BLaER1 treated with 17β-estradiol and CSF1 and Interleukin-3, amounts not matched to agents 10 nM and 100 nM (cell line): ENCODE data around the gene NFILZ.

Experiments used
- H3K27ac ChIP-seq, 11 experiments: shearing (Covaris generic); formaldehyde crosslinking; 2 replicates each; pipeline ENCODE4 v1.8.1; 2022
- H3K27me3 ChIP-seq, 11 experiments: shearing (Covaris generic); formaldehyde crosslinking; 2 replicates each; pipeline ENCODE4 v1.8.1; 2022
- H3K36me3 ChIP-seq, 11 experiments: shearing (Covaris generic); formaldehyde crosslinking; 2 replicates each; pipeline ENCODE4 v1.8.1; 2022
- H3K4me1 ChIP-seq, 10 experiments: shearing (Covaris generic); formaldehyde crosslinking; 2 replicates each; pipeline ENCODE4 v1.8.1; 2022
- H3K4me2 ChIP-seq, 11 experiments: shearing (Covaris generic); formaldehyde crosslinking; 2 replicates each; pipeline ENCODE4 v1.8.1; 2022
- H3K4me3 ChIP-seq, 10 experiments: shearing (Covaris generic); formaldehyde crosslinking; 2 replicates each; pipeline ENCODE4 v1.8.1; 2022
- H3K9ac ChIP-seq, 11 experiments: shearing (Covaris generic); formaldehyde crosslinking; 2 replicates each; pipeline ENCODE4 v1.8.1; 2022
- H3K9me3 ChIP-seq, 11 experiments: shearing (Covaris generic); formaldehyde crosslinking; replicated peaks in 1 of 11; 2 replicates each; pipeline ENCODE4 v1.8.1; 2022
- H4K20me1 ChIP-seq, 11 experiments: shearing (Covaris generic); formaldehyde crosslinking; 2 replicates each; pipeline ENCODE4 v1.8.1; 2022
- Cebpa-rat ChIP-seq, 11 experiments: shearing (Covaris generic); IDR thresholded peaks; 2 replicates each; pipeline ENCODE4 v1.8.1; 2022

NFILZ gene

DNA sequence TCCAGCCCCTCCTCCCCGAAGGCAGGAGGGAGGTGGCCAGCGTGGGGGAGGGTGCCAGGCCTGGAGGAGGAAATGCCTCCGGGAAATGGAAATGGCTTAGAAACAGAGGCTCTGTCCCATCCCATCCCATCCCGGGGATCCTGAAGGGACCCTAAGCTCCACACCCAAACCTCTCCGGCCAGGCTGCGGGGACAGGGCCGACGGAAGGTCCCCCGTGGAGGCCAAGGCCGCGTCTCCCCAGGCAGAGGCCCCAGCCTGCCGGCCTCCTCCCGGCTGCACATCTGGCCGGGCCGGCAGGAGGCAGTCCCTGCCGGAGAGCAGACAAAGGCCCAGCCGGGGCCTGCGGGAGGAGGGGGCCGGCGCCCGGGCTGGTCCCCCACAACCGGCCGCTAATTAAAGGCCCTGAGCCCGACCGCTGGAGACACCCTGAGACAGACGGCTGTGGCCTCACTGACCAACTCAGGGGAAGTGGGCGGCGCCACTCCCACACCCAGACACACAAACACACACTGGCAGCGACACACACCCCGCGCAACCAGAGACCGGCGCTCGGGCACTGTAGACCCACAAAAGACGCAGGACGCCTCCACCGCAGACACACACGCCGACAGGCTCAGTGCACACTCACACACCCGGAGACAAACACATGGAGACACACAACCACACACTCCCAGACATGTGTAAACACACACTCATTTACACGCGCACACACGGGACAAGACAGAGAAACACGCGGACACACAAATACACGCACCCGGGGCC lies 21.0 kb upstream of the NFILZ start:
- Histone ChIP-seq H3K9me3 (peaks cover 12 to 24% (median 21%) of the 10 kb centered on the region in 11 experiments), H3K27ac (peak overlapping the region; percentile 85 to 93 (median 90)), H3K36me3 (peaks cover 12 to 33% (median 25%) of the 10 kb centered on the region in 11 experiments), H3K4me1 (peaks cover 27 to 51% (median 43%) of the 10 kb centered on the region in 10 experiments), H3K9ac (peak overlapping the region; percentile 84 to 93 (median 90)), H4K20me1 (peaks cover 0 to 21% (median 5%) of the 10 kb centered on the region in 11 experiments; a peak in 7 of 22 replicates), H3K4me2 (peak overlapping the region; percentile 90 to 97 (median 95)), H3K27me3 (no peaks in the 10 kb centered on the region), H3K4me3 (peak overlapping the region; percentile 70 to 90 (median 78))
- TF ChIP-seq Cebpa-rat (IDR thresholded peaks at IDR 0.05): no peak

DNA sequence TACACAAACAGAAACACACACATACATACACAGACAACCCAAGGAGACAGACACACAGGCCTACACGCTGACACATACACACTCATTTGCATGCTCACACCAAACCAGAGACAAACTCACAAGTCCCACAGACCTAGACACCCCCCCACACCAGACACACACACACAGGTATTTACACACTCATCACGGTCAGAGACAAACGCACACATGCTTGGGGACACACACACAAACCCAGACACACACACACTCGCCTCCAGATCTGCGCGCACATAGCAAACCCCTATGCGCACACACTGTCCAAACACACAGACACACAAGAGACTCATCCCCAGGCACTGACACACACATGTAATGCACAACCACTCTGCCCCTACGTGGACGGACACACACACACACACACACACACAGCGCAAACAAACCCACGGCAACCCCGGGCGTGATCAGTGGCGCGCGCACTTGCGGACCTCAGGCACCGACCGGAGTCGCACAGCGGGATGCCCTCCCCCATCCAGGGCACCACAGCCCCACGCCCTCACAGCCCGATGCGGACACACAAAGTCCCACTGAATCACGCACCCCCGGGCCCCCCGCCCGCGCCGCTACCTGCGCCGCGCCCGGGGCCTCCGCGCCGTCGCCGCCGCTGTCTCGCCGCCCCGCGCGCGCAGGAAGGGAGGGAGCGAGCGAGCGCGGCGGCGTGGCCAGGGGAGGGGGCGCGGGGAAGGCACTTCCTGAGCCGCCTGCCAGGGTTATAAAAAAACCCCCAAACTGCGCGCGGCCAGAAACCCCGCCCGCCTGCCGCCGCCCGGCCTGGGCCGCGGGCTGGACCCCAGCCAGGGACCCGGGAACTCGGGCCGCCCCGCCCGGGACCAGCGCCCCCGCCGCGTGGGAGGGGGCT lies 20.1 kb upstream of the NFILZ start, which contains the start of gene ADAMTS10:
Gene ADAMTS10, minus strand, starts transcription at position 675 of the 895 bp plus-strand sequence. CDS start 5,005 bp downstream, outside the sequence.
- Histone ChIP-seq H4K20me1 (peaks cover 0 to 21% (median 5%) of the 10 kb centered on the region in 11 experiments; a peak in 7 of 22 replicates), H3K4me2 (peak within 1 kb of the TSS; percentile 90 to 97 (median 95)), H3K27me3 (no peaks in the 10 kb centered on the region), H3K4me1 (peaks cover 27 to 54% (median 43%) of the 10 kb centered on the region in 10 experiments), H3K4me3 (peak within 1 kb of the TSS; percentile 70 to 90 (median 78)), H3K36me3 (peaks cover 4 to 25% (median 17%) of the 10 kb centered on the region in 11 experiments), H3K9ac (peak within 1 kb of the TSS; percentile 84 to 93 (median 90)), H3K9me3 (peaks cover 3 to 16% (median 13%) of the 10 kb centered on the region in 11 experiments), H3K27ac (peak within 1 kb of the TSS; percentile 85 to 93 (median 90))
- TF ChIP-seq Cebpa-rat (IDR thresholded peaks at IDR 0.05): no peak

DNA sequence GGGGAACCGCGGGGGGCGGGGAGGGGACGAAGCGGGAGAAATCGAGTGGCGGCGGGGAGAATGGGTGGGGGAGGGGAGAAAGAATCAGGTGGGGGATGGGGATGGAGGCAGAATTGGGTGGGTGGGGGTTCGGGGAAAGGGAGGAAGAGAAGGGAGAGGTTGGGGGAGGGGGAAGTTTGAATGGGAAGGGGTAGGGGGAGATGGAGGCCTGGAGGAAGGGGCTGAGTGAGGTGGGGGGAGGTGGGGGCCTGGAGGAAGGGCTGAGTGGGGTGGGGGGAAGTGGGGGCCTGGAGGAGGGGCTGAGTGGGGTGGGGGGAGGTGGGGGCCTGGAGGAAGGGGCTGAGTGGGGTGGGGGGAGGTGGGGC lies 19.5 kb upstream of the NFILZ start:
- no peak for TF ChIP-seq Cebpa-rat (IDR thresholded peaks at IDR 0.05)
- peak overlapping the region in 10 of 11 experiments; percentile 84 to 93 (median 90); a peak in 19 of 22 replicates for H3K9ac ChIP-seq
- peak overlapping the region; percentile 70 to 90 (median 78) for H3K4me3 ChIP-seq
- H3K4me2 ChIP-seq: peak overlapping the region in 6 of 11 experiments; percentile 91 to 97 (median 95); a peak in 9 of 22 replicates
- peaks cover 27 to 56% (median 43%) of the 10 kb centered on the region in 10 experiments for H3K4me1 ChIP-seq
- peak overlapping the region in 10 of 11 experiments; percentile 85 to 93 (median 90); a peak in 19 of 22 replicates for H3K27ac ChIP-seq
- H4K20me1 ChIP-seq: peaks cover 0 to 21% (median 5%) of the 10 kb centered on the region in 11 experiments; a peak in 7 of 22 replicates
- peaks cover 0 to 19% (median 11%) of the 10 kb centered on the region in 11 experiments; a peak in 19 of 22 replicates for H3K36me3 ChIP-seq
- no peaks in the 10 kb centered on the region for H3K27me3 ChIP-seq
- peaks cover 0 to 10% (median 6%) of the 10 kb centered on the region in 11 experiments; a peak in 18 of 22 replicates for H3K9me3 ChIP-seq

DNA sequence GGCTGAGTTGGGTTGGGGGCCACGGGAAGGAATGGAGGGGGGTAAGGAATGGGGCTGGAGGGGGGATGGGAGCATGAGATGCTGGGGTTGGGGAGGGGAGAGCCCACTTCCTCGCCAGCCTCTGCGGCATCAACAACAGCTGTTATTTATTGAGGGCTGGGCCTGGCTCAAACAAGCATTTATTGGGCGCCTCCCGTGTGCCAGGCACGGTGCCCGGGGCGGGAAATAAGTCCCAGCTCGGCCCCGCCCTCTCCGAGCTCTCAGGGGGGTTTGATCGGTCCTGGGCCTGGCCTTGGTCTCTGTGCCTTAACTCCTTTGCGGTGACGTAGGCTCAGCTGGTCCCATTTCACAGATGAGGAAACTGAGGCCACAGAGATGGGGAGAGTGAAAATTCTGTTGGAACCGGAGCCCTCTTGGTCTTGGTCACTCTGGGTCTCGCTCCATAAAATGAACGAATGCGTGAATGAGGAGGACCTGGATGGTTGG lies 19.0 kb upstream of the NFILZ start:
- H3K4me2 ChIP-seq: peak overlapping the region in 8 of 11 experiments; percentile 18 to 80 (median 59); a peak in 13 of 22 replicates

DNA sequence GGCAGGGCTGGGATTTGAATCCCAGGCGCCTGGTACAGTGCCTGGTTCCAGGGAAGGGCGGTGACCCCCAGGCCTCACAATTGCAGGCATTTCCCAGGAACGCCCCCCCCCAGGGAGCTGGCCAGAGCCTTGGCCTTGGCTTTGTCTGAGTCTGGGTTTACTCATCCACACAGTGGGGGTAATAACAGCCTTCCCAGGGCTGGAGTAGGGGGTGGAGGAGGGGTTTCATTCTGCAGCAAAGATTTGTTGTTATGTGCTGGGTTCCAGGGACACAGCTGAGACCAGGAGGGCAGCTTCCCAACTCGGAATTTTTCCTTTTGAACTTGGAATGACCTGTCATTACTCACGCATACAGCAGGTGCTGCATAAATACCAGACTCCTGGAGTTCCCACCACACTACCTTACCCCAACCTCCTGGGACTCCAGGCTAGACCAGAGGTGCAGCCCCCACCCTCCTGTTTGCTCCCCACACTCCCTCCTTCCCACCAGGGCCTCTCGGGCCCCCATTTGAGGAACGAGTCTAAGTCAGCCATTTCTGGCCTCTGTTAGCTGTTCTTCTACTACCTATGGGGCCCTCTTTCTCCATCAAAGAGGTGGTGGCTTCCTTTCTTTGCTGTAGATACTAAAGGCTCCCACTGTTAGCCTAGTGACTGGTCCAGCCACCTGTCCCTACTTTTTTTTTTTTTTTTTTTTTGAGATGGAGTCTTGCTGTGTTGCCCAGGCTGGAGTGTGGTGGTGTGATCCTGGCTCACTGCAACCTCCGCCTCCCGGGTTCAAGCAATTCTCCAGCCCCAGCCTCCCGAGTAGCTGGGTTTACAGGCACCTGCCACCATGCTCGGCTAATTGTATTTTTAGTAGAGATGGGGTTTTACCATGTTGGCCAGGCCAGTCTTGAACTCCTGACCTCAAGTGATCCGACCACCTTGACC lies 18.3 kb upstream of the NFILZ start:
- H3K4me1 ChIP-seq: peaks cover 27 to 49% (median 43%) of the 10 kb centered on the region in 10 experiments
- H3K9ac ChIP-seq: peak overlapping the region in 3 of 11 experiments; percentile 7 to 46 (median 9); a peak in 3 of 22 replicates
- H3K27ac ChIP-seq: peak overlapping the region in 6 of 11 experiments; percentile 21 to 56 (median 40); a peak in 7 of 22 replicates
- no peaks in the 10 kb centered on the region for H3K9me3 ChIP-seq
- H4K20me1 ChIP-seq: peaks cover 0 to 14% (median 5%) of the 10 kb centered on the region in 11 experiments; a peak in 7 of 22 replicates
- H3K4me3 ChIP-seq: no peak overlapping the region
- H3K4me2 ChIP-seq: peak overlapping the region; percentile 15 to 80 (median 57); a peak in 20 of 22 replicates
- H3K36me3 ChIP-seq: peaks cover 0 to 6% (median 0%) of the 10 kb centered on the region in 11 experiments; a peak in 8 of 22 replicates
- no peak for TF ChIP-seq Cebpa-rat (IDR thresholded peaks at IDR 0.05)
- no peaks in the 10 kb centered on the region for H3K27me3 ChIP-seq

More for the DNA sequence above, 19.0 kb upstream of the NFILZ start:
- Histone ChIP-seq H3K4me3 (no peak overlapping the region), H3K9me3 (peaks cover 0 to 5% (median 1%) of the 10 kb centered on the region in 11 experiments; a peak in 8 of 22 replicates), H4K20me1 (peaks cover 0 to 21% (median 5%) of the 10 kb centered on the region in 11 experiments; a peak in 7 of 22 replicates), H3K4me1 (peaks cover 27 to 56% (median 43%) of the 10 kb centered on the region in 10 experiments), H3K27ac (peak overlapping the region in 6 of 11 experiments; percentile 17 to 49 (median 30); a peak in 7 of 22 replicates), H3K36me3 (peaks cover 0 to 13% (median 6%) of the 10 kb centered on the region in 11 experiments; a peak in 13 of 22 replicates), H3K27me3 (no peaks in the 10 kb centered on the region), H3K9ac (no peak overlapping the region)
- TF ChIP-seq Cebpa-rat (IDR thresholded peaks at IDR 0.05): no peak

DNA sequence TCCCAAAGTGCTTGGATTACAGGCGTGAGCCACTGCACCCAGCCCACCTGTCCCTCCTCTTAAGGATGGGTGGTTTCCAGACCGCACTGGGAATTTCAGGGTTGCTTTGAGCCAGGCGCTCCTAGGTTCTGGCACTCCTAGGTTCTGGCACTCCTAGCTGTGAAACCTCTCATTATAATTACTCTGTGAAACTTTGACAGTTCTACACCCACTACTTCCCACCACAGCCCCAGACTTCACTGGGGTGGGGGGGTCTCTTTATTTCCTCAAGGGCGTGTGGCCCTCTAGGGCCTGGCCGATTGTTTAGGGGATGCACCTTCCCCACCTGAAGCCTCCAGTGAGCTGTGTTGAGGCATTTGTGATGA lies 17.6 kb upstream of the NFILZ start:
- H4K20me1 ChIP-seq: peaks cover 0 to 11% (median 5%) of the 10 kb centered on the region in 11 experiments; a peak in 7 of 22 replicates
- H3K36me3 ChIP-seq: no peaks in the 10 kb centered on the region; a peak in 1 of 22 replicates
- peak overlapping the region in 4 of 11 experiments; percentile 36 to 56 (median 40); a peak in 5 of 22 replicates for H3K27ac ChIP-seq
- H3K9me3 ChIP-seq: no peaks in the 10 kb centered on the region
- no peak for TF ChIP-seq Cebpa-rat (IDR thresholded peaks at IDR 0.05)
- H3K27me3 ChIP-seq: no peaks in the 10 kb centered on the region
- peaks cover 22 to 43% (median 40%) of the 10 kb centered on the region in 10 experiments for H3K4me1 ChIP-seq
- peak overlapping the region; percentile 15 to 80 (median 57); a peak in 19 of 22 replicates for H3K4me2 ChIP-seq
- no peak overlapping the region for H3K4me3 ChIP-seq
- peak overlapping the region in 3 of 11 experiments; percentile 7 to 46 (median 9); a peak in 3 of 22 replicates for H3K9ac ChIP-seq

DNA sequence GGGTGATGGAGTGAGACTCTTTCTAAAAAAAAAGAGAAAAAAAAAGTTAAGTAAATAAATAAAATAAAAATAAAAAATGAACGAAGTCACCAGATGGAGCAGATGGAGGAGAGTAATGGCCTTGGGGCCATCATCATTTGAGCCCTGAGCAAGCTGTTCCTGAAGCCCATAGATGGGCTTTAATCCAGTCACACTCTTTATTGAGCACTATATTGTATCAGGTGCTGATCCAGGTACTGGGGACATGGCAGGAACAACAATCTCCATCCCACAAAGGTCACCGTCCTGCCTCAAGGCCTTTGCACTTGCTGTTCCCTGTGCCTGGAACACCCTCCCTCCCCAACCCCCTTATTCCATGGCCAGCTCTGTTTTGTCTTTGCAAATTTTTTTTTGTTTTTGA lies 16.0 kb upstream of the NFILZ start:
- Histone ChIP-seq H3K4me1 (peaks cover 8 to 27% (median 24%) of the 10 kb centered on the region in 10 experiments; a peak in 19 of 20 replicates), H3K27ac (no peak overlapping the region), H3K9me3 (no peaks in the 10 kb centered on the region), H4K20me1 (no peaks in the 10 kb centered on the region), H3K4me3 (no peak overlapping the region), H3K4me2 (no peak overlapping the region), H3K36me3 (no peaks in the 10 kb centered on the region), H3K9ac (no peak overlapping the region), H3K27me3 (no peaks in the 10 kb centered on the region)
- TF ChIP-seq Cebpa-rat (IDR thresholded peaks at IDR 0.05): no peak
